H9 (cell line): ENCODE data around the gene DGLUCY. TPM values are rescaled to one million over a fixed set of nuclear protein-coding genes. Genes with fewer than 3 reads are reported as not detected.
"Not testable (repeated sequence)": the region's sequence is repeated elsewhere in the genome, so short reads cannot be mapped to it uniquely, and the experiment has no call there.

Source experiments
- DNase-seq: peaks from one replicate; pipeline ENCODE4 v3.0.0-alpha.2; 2017
- H2AFZ ChIP-seq: one replicate; pipeline ENCODE4 v1.6.1; 2013; ENCODE audit warnings: mild to moderate bottlenecking, low read length, control low read depth, moderate library complexity
- H2AK5ac ChIP-seq: 2 replicates; pipeline ENCODE4 v1.6.1; 2013; ENCODE audit warnings: low read length, control low read depth, mixed read lengths; ENCODE audit not compliant: insufficient read length
- H2BK120ac ChIP-seq: one replicate; pipeline ENCODE4 v1.6.1; 2013; ENCODE audit warnings: low read depth, mild to moderate bottlenecking, low read length, control low read depth, inconsistent platforms; ENCODE audit not compliant: poor library complexity, severe bottlenecking
- H2BK12ac ChIP-seq: 2 replicates; pipeline ENCODE4 v1.6.1; 2013; ENCODE audit warnings: low read length, control low read depth, mixed read lengths, low read depth; ENCODE audit not compliant: insufficient read length
- H2BK15ac ChIP-seq: 2 replicates; pipeline ENCODE4 v1.6.1; 2013; ENCODE audit warnings: low read depth, low read length, control low read depth
- H2BK20ac ChIP-seq: one replicate; pipeline ENCODE4 v1.6.1; 2013; ENCODE audit warnings: low read depth, mild to moderate bottlenecking, low read length, control low read depth, inconsistent platforms; ENCODE audit not compliant: poor library complexity, severe bottlenecking
- H2BK5ac ChIP-seq: 2 replicates; pipeline ENCODE4 v1.6.1; 2013; ENCODE audit warnings: low read length, control low read depth, mixed read lengths; ENCODE audit not compliant: insufficient read length
- H3K14ac ChIP-seq: 2 replicates; pipeline ENCODE4 v1.6.1; 2013; ENCODE audit warnings: low read length, control low read depth; ENCODE audit not compliant: insufficient read depth
- H3K18ac ChIP-seq: 2 replicates; pipeline ENCODE4 v1.6.1; 2013; ENCODE audit warnings: low read depth, mild to moderate bottlenecking, mixed read lengths, low read length, control low read depth; ENCODE audit not compliant: insufficient read length
- H3K23ac ChIP-seq: 2 replicates; pipeline ENCODE4 v1.6.1; 2013; ENCODE audit warnings: low read length, control low read depth, mixed read lengths, low read depth; ENCODE audit not compliant: insufficient read length
- H3K23me2 ChIP-seq: 2 replicates; pipeline ENCODE4 v1.6.1; 2013; ENCODE audit warnings: low read depth, mild to moderate bottlenecking, mixed read lengths, low read length, control low read depth; ENCODE audit not compliant: insufficient read length, poor library complexity, severe bottlenecking
- H3K27ac ChIP-seq: 2 replicates; pipeline ENCODE4 v1.5.1; 2013; ENCODE audit warnings: low read length, control low read depth, mixed read lengths, low read depth; ENCODE audit not compliant: insufficient read length
- H3K27me3 ChIP-seq: 2 replicates; pipeline ENCODE4 v1.6.1; 2013; ENCODE audit warnings: low read length, control low read depth, inconsistent platforms; ENCODE audit not compliant: insufficient read depth
- H3K4ac ChIP-seq: 2 replicates; pipeline ENCODE4 v1.6.1; 2013; ENCODE audit warnings: low read depth, mild to moderate bottlenecking, control low read depth, inconsistent platforms, low read length, moderate library complexity
- H3K4me1 ChIP-seq: 2 replicates; pipeline ENCODE4 v1.6.1; 2013; ENCODE audit warnings: low read length, control low read depth, inconsistent platforms; ENCODE audit not compliant: insufficient read depth
- H3K4me2 ChIP-seq: 2 replicates; pipeline ENCODE4 v1.6.1; 2013; ENCODE audit warnings: low read length, control low read depth, mixed read lengths; ENCODE audit not compliant: insufficient read length, insufficient read depth
- H3K56ac ChIP-seq: 2 replicates; pipeline ENCODE4 v1.6.1; 2013; ENCODE audit warnings: low read depth, mild to moderate bottlenecking, mixed read lengths, low read length, control low read depth; ENCODE audit not compliant: insufficient read length
- H3K79me1 ChIP-seq: 2 replicates; pipeline ENCODE4 v1.6.1; 2013; ENCODE audit warnings: low read depth, mild to moderate bottlenecking, moderate library complexity, low read length, control low read depth, inconsistent platforms; ENCODE audit not compliant: insufficient read depth, poor library complexity, severe bottlenecking
- H3K79me2 ChIP-seq: 2 replicates; pipeline ENCODE4 v1.6.1; 2013; ENCODE audit warnings: low read length, control low read depth, inconsistent platforms; ENCODE audit not compliant: insufficient read depth
- H3K9ac ChIP-seq: 2 replicates; pipeline ENCODE4 v1.6.1; 2013; ENCODE audit warnings: low read length, control low read depth, mixed read lengths; ENCODE audit not compliant: insufficient read length; ENCODE audit errors: extremely low read depth
- H3K9me3 ChIP-seq: one replicate; pipeline ENCODE4 v1.6.1; 2013; ENCODE audit warnings: low read depth, low read length, inconsistent platforms; ENCODE audit not compliant: control insufficient read depth
- H3T11ph ChIP-seq: one replicate; pipeline ENCODE4 v1.6.1; 2013; ENCODE audit warnings: mild to moderate bottlenecking, low read length, control low read depth, inconsistent platforms
- H4K20me1 ChIP-seq: one replicate; pipeline ENCODE4 v1.6.1; 2013; ENCODE audit not compliant: control insufficient read depth, insufficient read length, insufficient read depth
- H4K5ac ChIP-seq: 2 replicates; pipeline ENCODE4 v1.6.1; 2013; ENCODE audit warnings: low read depth, mild to moderate bottlenecking, mixed read lengths, low read length, control low read depth; ENCODE audit not compliant: insufficient read length
- H4K8ac ChIP-seq: replicated peaks from 2 replicates; pipeline ENCODE4 v1.6.1; 2013; ENCODE audit warnings: low read length, control low read depth, mixed read lengths, low read depth; ENCODE audit not compliant: insufficient read length
- H4K91ac ChIP-seq: 2 replicates; pipeline ENCODE4 v1.6.1; 2013; ENCODE audit warnings: low read depth, mild to moderate bottlenecking, moderate library complexity, mixed read lengths, low read length, control low read depth; ENCODE audit not compliant: insufficient read length
- H3K27ac Mint-ChIP-seq, 3 experiments: 2 replicates in 2 of 3; 3 replicates in 1 of 3; pipeline ENCODE4 v1.8.0; 2020 to 2021; ENCODE audit warnings: mixed read lengths in 3 of 3, mild to moderate bottlenecking in 1 of 3, moderate library complexity in 1 of 3
- H3K27me3 Mint-ChIP-seq: 2 replicates; pipeline ENCODE4 v1.8.0; 2021; ENCODE audit warnings: low read depth, mild to moderate bottlenecking, moderate library complexity, mixed read lengths
- H3K36me3 Mint-ChIP-seq, 3 experiments: 2 replicates in 2 of 3; 3 replicates in 1 of 3; pipeline ENCODE4 v1.8.0; 2020 to 2021; ENCODE audit warnings: low read depth in 3 of 3, mixed read lengths in 3 of 3; ENCODE audit not compliant: insufficient read depth in 1 of 3
- H3K4me1 Mint-ChIP-seq, 2 experiments: 2 replicates each; pipeline ENCODE4 v1.8.0; 2020; ENCODE audit warnings: mixed read lengths in 2 of 2
- H3K4me3 Mint-ChIP-seq, 2 experiments: 2 replicates in 1 of 2; 3 replicates in 1 of 2; pipeline ENCODE4 v1.8.0; 2020 to 2021; ENCODE audit warnings: mild to moderate bottlenecking in 2 of 2, mixed read lengths in 2 of 2, moderate library complexity in 1 of 2
- H3K9me3 Mint-ChIP-seq, 2 experiments: 2 replicates in 1 of 2; 3 replicates in 1 of 2; pipeline ENCODE4 v1.8.0; 2020; ENCODE audit warnings: mild to moderate bottlenecking in 2 of 2, mixed read lengths in 2 of 2, moderate library complexity in 1 of 2
- CTCF ChIP-seq: fragments of 200-600 bp; sonication (generic); conservative IDR thresholded peaks from 3 replicates; pipeline ENCODE4 v1.8.0; 2021; ENCODE audit warnings: antibody characterized with exemption, mild to moderate bottlenecking
- WGBS: extraction: QIAGEN DNeasy Blood & Tissue Kit; methylation state at CpG from one replicate; pipeline ENCODE4 v1.1.7; 2013; ENCODE audit warnings: missing lambda C conversion rate, low lambda C conversion rate, mixed read lengths; ENCODE audit not compliant: insufficient read length; ENCODE audit errors: extremely low coverage; 5-methylcytosine and 5-hydroxymethylcytosine counted together
- total RNA-seq: library from RNA; stranded (reverse); gene quantifications from 2 replicates; pipeline ENCODE4 v1.2.1, GENCODE V29; 2021

DGLUCY gene
- total RNA-seq, 1 experiment from 2014 or later, result 29.6 TPM

DNA sequence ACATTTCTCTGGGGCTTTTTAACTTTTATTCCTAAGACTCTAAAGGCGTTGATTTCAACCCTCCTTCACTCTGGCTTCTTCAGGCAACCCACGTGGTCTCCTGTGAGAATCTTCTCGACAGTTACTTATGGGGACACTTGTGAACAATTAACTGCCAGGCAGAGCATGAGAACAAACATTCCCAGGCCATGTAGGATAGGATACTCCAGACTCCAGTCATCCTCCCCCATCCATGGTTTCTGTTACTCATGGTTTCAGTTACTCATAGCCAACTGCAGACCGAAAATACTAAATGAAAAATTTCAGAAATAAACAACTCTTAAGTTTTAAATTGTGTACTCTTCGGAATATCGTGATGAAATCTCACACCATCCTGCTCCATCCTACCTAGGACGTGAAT is 111.2 kb downstream of the DGLUCY start:
- Mint-ChIP-seq H3K27me3 (no peaks in the 10 kb centered on the region; the same call in 1 of the 2 replicates), H3K9me3 (peaks cover 0 to 6% of the 10 kb centered on the region in 2 experiments; a peak in 2 of 5 replicates), H3K36me3 (peaks cover 4 to 9% (median 4%) of the 10 kb centered on the region in 3 experiments; a peak in 4 of 7 replicates), H3K27ac (0 out of 7 replicates have a peak overlapping the region, but pooled peaks of 1 of the 3 experiments have one; percentile 19), H3K4me1 (peaks cover 19 to 28% of the 10 kb centered on the region in 2 experiments), H3K4me3 (no peak overlapping the region)
- Histone ChIP-seq H2BK5ac (no peak overlapping the region), H4K91ac (no peak overlapping the region), H4K20me1 (no peaks in the 10 kb centered on the region), H2BK20ac (no peak overlapping the region), H3K27ac (no peak overlapping the region), H3K27me3 (no peaks in the 10 kb centered on the region), H4K5ac (no peak overlapping the region), H2BK120ac (no peak overlapping the region), H3K79me1 (no peaks in the 10 kb centered on the region), H3K14ac (no peak overlapping the region; the same call in 1 of the 2 replicates), H2AK5ac (no peak overlapping the region), H3K4ac (no peak overlapping the region), H4K8ac (no peak overlapping the region), H3K79me2 (no peaks in the 10 kb centered on the region), H3K9me3 (no peaks in the 10 kb centered on the region), H3K56ac (no peak overlapping the region), H3T11ph (no peak overlapping the region), H3K9ac (no peak overlapping the region), H3K4me2 (no peak overlapping the region), H2BK15ac (no peak overlapping the region), H3K18ac (no peak overlapping the region), H2AFZ (no peak overlapping the region), H3K23me2 (no peaks in the 10 kb centered on the region), H3K23ac (no peak overlapping the region), H3K4me1 (peaks cover 4% of the 10 kb centered on the region), H2BK12ac (no peak overlapping the region)
- no peak for TF ChIP-seq CTCF
- DNase-seq, result no peak
- no CpG with 5 or more reads among the region's 7 CpGs for WGBS

DNA sequence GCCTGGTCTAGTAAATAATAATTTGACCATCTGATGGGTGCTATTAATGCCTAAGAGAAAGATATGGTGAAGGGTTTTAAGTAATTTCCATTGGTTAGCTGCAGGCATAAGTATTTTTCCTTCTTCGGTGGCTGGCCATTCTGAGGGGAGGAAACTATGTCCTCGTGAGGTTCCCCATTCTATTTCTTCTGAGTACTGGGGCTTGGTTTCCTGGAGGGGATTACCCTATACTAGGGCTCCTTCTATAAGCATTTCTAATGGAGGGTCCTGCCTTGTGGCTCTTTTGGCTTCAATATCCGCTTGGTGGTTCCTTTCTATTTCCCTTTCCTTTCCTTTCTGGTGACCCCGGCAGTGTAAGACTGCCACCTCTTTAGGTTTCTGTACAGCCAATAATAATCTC is 112.5 kb downstream of the DGLUCY start:
- H3K79me1 ChIP-seq, H3K79me2 ChIP-seq, H4K5ac ChIP-seq, H2AFZ ChIP-seq, H2BK12ac ChIP-seq, H3K14ac ChIP-seq, H3K27me3 Mint-ChIP-seq, H2AK5ac ChIP-seq, H3K9ac ChIP-seq, H3K27ac ChIP-seq, H3K56ac ChIP-seq, H3K27ac Mint-ChIP-seq, H3K4me2 ChIP-seq, H3K23ac ChIP-seq, H3K4ac ChIP-seq, H3K27me3 ChIP-seq, H3K9me3 ChIP-seq, DNase-seq, H2BK20ac ChIP-seq, H3K23me2 ChIP-seq, H4K91ac ChIP-seq, H3K4me1 ChIP-seq, H4K8ac ChIP-seq, H2BK120ac ChIP-seq, H4K20me1 ChIP-seq, H3K4me3 Mint-ChIP-seq, H2BK5ac ChIP-seq, H3T11ph ChIP-seq, H2BK15ac ChIP-seq, H3K18ac ChIP-seq: not testable (repeated sequence)
- H3K9me3 Mint-ChIP-seq, result peaks cover 10 to 15% of the 10 kb centered on the region in 2 experiments; a peak in 4 of 5 replicates
- H3K36me3 Mint-ChIP-seq, result peaks cover 14 to 15% (median 14%) of the 10 kb centered on the region in 3 experiments
- peaks cover 19 to 28% of the 10 kb centered on the region in 2 experiments for H3K4me1 Mint-ChIP-seq
- WGBS, result no CpG with 5 or more reads among the region's 4 CpGs
